Prostate gland (tissue), 2 donors: ENCODE measurements around the gene TFF3. TPM values are rescaled to one million over a fixed set of nuclear protein-coding genes. Genes with fewer than 3 reads are reported as not detected.

Experiments used
- DNase-seq: peaks from one replicate; pipeline ENCODE4 v3.0.0-alpha.2; 2019; ENCODE audit warnings: low spot score
- H3K27ac ChIP-seq, 2 donors: fragments of 200-600 bp; sonication (generic); 2 replicates each; pipeline ENCODE4 v1.5.1; 2017 to 2019
- H3K27me3 ChIP-seq: fragments of 200-600 bp; sonication (generic); replicated peaks from 2 replicates; pipeline ENCODE4 v1.5.1; 2019; ENCODE audit not compliant: insufficient read depth
- H3K36me3 ChIP-seq, 2 donors: fragments of 200-600 bp; sonication (generic); 1 replicate in 1 of 2; 2 replicates in 1 of 2; pipeline versions ENCODE4 v1.5.1 to v1.8.1; 2017 to 2019
- H3K4me1 ChIP-seq: fragments of 200-600 bp; sonication (generic); replicated peaks from 2 replicates; pipeline ENCODE4 v1.5.1; 2019
- H3K4me3 ChIP-seq, 2 donors: fragments of 200-600 bp; sonication (generic); 2 replicates each; pipeline ENCODE4 v1.5.1; 2017 to 2019
- H3K9me3 ChIP-seq: fragments of 200-600 bp; sonication (generic); 2 replicates; pipeline ENCODE4 v1.5.1; 2017
- CTCF ChIP-seq, 4 experiments: fragments of 200-600 bp in 2 of 4; fragments of 450-650 bp in 2 of 4; sonication (generic) in 2 of 4; IDR thresholded peaks; 1 replicate in 3 of 4; 2 replicates in 1 of 4; pipeline ENCODE4 v1.5.1; 2016 to 2019; ENCODE audit warnings: antibody characterized with exemption in 4 of 4, mild to moderate bottlenecking in 2 of 4, moderate library complexity in 2 of 4
- POLR2A ChIP-seq: fragments of 450-650 bp; IDR thresholded peaks from one replicate; pipeline ENCODE4 v1.6.1; 2016; ENCODE audit warnings: antibody characterized with exemption, mild to moderate bottlenecking
- POLR2AphosphoS5 ChIP-seq: sonication (generic); formaldehyde crosslinking; IDR thresholded peaks from one replicate; pipeline ENCODE4 v1.6.1; 2017; ENCODE audit warnings: antibody characterized with exemption
- WGBS: methylation state at CpG from one replicate; pipeline ENCODE4 v1.1.5; 2018; 5-methylcytosine and 5-hydroxymethylcytosine counted together
- intact Hi-C: fragments of 100-400 bp; cut with DNase I; formaldehyde crosslinking; loops from one replicate; pipeline ENCODE4 v1.14.2; 2022
- total RNA-seq, 2 donors: library from RNA; depleted of rRNA; stranded (reverse); fragments of >200 nt; gene quantifications; one replicate each; pipeline ENCODE4 v1.1.0, GENCODE V29; 2016

The TFF3 gene
- total RNA-seq, 2 donors from 2014 or later = 30.6 to 49.8 TPM

- Histone ChIP-seq H3K27ac (no peak overlapping the region), H3K27me3 (no peaks in the 10 kb centered on the region), H3K9me3 (no peaks in the 10 kb centered on the region), H3K4me1 (no peaks in the 10 kb centered on the region), H3K36me3 (no peaks in the 10 kb centered on the region), H3K4me3 (no peak overlapping the region)
- intact Hi-C loops = no loop called here
- WGBS = 73% methylated on average over 6 of the region's 6 CpGs
- DNase-seq = no peak
- no peak for TF ChIP-seq POLR2AphosphoS5
- no peak for TF ChIP-seq POLR2A
- no peak for TF ChIP-seq CTCF (IDR thresholded peaks at IDR 0.05)
Observed at GRCh38 chr21:42356650-42357049, 41.4 kb upstream of the TFF3 start.

DNA sequence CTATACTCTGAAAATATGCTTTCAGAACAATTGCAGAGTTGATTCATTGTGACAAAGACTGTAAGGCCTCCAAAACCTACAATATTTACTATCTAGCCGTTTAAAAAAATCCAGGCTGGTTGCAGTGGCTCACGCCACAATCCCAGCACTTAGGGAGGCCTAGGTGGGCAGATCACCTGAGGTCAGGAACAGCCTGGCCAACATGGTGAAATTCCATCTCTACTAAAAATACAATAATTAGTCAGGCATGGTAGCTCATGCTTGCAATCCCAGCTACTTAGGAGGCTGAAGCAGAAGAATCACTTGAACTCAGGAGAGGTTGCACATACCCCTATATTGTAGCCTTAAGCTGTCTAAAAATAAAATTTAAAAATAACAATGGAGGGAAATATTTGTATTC is 40.8 kb upstream of the TFF3 start:
- Histone ChIP-seq H3K4me1 (no peaks in the 10 kb centered on the region), H3K9me3 (no peaks in the 10 kb centered on the region), H3K27me3 (no peaks in the 10 kb centered on the region), H3K4me3 (no peak overlapping the region), H3K36me3 (no peaks in the 10 kb centered on the region), H3K27ac (no peak overlapping the region)
- TF ChIP-seq POLR2A (no peak), POLR2AphosphoS5 (no peak), CTCF (IDR thresholded peaks at IDR 0.05) (no peak)
- DNase-seq = no peak
- intact Hi-C loops = no loop called here
- WGBS = 94% methylated on average over 2 of the region's 2 CpGs

GRCh38 chr21:42353623-42354022 is 38.4 kb upstream of the TFF3 start:
- H3K27ac ChIP-seq = no peak overlapping the region
- TF ChIP-seq POLR2A (no peak), CTCF (IDR thresholded peaks at IDR 0.05) (no peak), POLR2AphosphoS5 (no peak)
- DNase-seq = no peak
- WGBS = 89% methylated on average over 5 of the region's 5 CpGs
- H3K27me3 ChIP-seq = no peaks in the 10 kb centered on the region
- no peaks in the 10 kb centered on the region for H3K9me3 ChIP-seq
- intact Hi-C loops = no loop called here
- no peak overlapping the region for H3K4me3 ChIP-seq
- no peaks in the 10 kb centered on the region for H3K36me3 ChIP-seq
- no peaks in the 10 kb centered on the region for H3K4me1 ChIP-seq

- TF ChIP-seq POLR2A (no peak), CTCF (IDR thresholded peaks at IDR 0.05) (no peak), POLR2AphosphoS5 (no peak)
- 89% methylated on average over 14 of the region's 14 CpGs for WGBS
- no peak for DNase-seq
Observed at GRCh38 chr21:42352441-42353095, 37.4 kb upstream of the TFF3 start.

More at GRCh38 chr21:42352441-42353095, 37.4 kb upstream of the TFF3 start:
- Histone ChIP-seq H3K9me3 (no peaks in the 10 kb centered on the region), H3K27ac (no peak overlapping the region), H3K36me3 (no peaks in the 10 kb centered on the region), H3K27me3 (no peaks in the 10 kb centered on the region), H3K4me1 (no peaks in the 10 kb centered on the region), H3K4me3 (no peak overlapping the region)
- intact Hi-C loops = no loop called here
